Measurements from ENCODE around the gene PCK1.
A peak's percentile ranks its signal among the peaks of the same experiment; 100 is the strongest.

The PCK1 gene

GRCh38 chr20:57571782-57572416 is 11.0 kb downstream of the PCK1 start:
- Mint-ChIP-seq H3K9me3 (no peaks in the 10 kb centered on the region), H3K4me3 (no peak overlapping the region), H3K27me3 (peaks cover 26 to 31% of the 10 kb centered on the region in 2 donors), H3K27ac (no peak overlapping the region), H3K36me3 (no peaks in the 10 kb centered on the region), H3K4me1 (peaks cover 0 to 2% of the 10 kb centered on the region in 2 donors)
- ATAC-seq (replicated peaks) (no peak), DNase-seq (no peak)

GRCh38 chr20:57573242-57573641 is 12.3 kb downstream of the PCK1 start:
- H3K27ac Mint-ChIP-seq = no peak overlapping the region
- DNase-seq = no peak
- no peak for ATAC-seq (replicated peaks)
- H3K9me3 Mint-ChIP-seq = no peaks in the 10 kb centered on the region
- no peaks in the 10 kb centered on the region for H3K36me3 Mint-ChIP-seq
- H3K4me3 Mint-ChIP-seq = no peak overlapping the region
- H3K27me3 Mint-ChIP-seq = peaks cover 19 to 25% of the 10 kb centered on the region in 2 donors
- peaks cover 0 to 2% of the 10 kb centered on the region in 2 donors for H3K4me1 Mint-ChIP-seq

- peaks cover 0 to 2% of the 10 kb centered on the region in 2 donors for H3K4me1 Mint-ChIP-seq
- no peak overlapping the region for H3K4me3 Mint-ChIP-seq
- no peaks in the 10 kb centered on the region for H3K36me3 Mint-ChIP-seq
- ATAC-seq (replicated peaks) (peak in 1 of 2 donors; percentile 52), DNase-seq (no peak)
- no peak overlapping the region for H3K27ac Mint-ChIP-seq
- peaks cover 14 to 22% of the 10 kb centered on the region in 2 donors for H3K27me3 Mint-ChIP-seq
- H3K9me3 Mint-ChIP-seq = no peaks in the 10 kb centered on the region
Measured at GRCh38 chr20:57573894-57574293, 13.0 kb downstream of the PCK1 start.

- Mint-ChIP-seq H3K27me3 (peaks cover 16 to 19% of the 10 kb centered on the region in 2 donors), H3K4me1 (peaks cover 0 to 2% of the 10 kb centered on the region in 2 donors), H3K4me3 (no peak overlapping the region), H3K27ac (no peak overlapping the region), H3K36me3 (no peaks in the 10 kb centered on the region), H3K9me3 (no peaks in the 10 kb centered on the region)
- DNase-seq = no peak
- no peak for ATAC-seq (replicated peaks)
Measured at GRCh38 chr20:57574954-57575353, 14.0 kb downstream of the PCK1 start.

GRCh38 chr20:57576002-57576401 is 15.1 kb downstream of the PCK1 start:
- Mint-ChIP-seq H3K27ac (no peak overlapping the region), H3K4me3 (no peak overlapping the region)

GRCh38 chr20:57576617-57577550 is 16.0 kb downstream of the PCK1 start:
- Mint-ChIP-seq H3K27ac (no peak overlapping the region), H3K4me1 (peaks cover 0 to 2% of the 10 kb centered on the region in 2 donors), H3K27me3 (peaks cover 24 to 36% of the 10 kb centered on the region in 2 donors), H3K36me3 (no peaks in the 10 kb centered on the region), H3K9me3 (no peaks in the 10 kb centered on the region), H3K4me3 (no peak overlapping the region)
- DNase-seq (no peak), ATAC-seq (replicated peaks) (no peak)

More at GRCh38 chr20:57576002-57576401, 15.1 kb downstream of the PCK1 start:
- Mint-ChIP-seq H3K4me1 (peaks cover 0 to 2% of the 10 kb centered on the region in 2 donors), H3K27me3 (peaks cover 24 to 28% of the 10 kb centered on the region in 2 donors), H3K9me3 (no peaks in the 10 kb centered on the region), H3K36me3 (no peaks in the 10 kb centered on the region)
- no peak for ATAC-seq (replicated peaks)
- DNase-seq = no peak

- Mint-ChIP-seq H3K27me3 (peaks cover 29 to 38% of the 10 kb centered on the region in 2 donors), H3K4me3 (no peak overlapping the region), H3K27ac (no peak overlapping the region), H3K4me1 (no peaks in the 10 kb centered on the region), H3K9me3 (no peaks in the 10 kb centered on the region), H3K36me3 (no peaks in the 10 kb centered on the region)
- no peak for ATAC-seq (replicated peaks)
- DNase-seq = no peak
Measured at GRCh38 chr20:57577679-57578475, 17.0 kb downstream of the PCK1 start.

- Mint-ChIP-seq H3K36me3 (no peaks in the 10 kb centered on the region), H3K27ac (no peak overlapping the region), H3K4me3 (no peak overlapping the region), H3K27me3 (peaks cover 36 to 40% of the 10 kb centered on the region in 2 donors), H3K4me1 (no peaks in the 10 kb centered on the region), H3K9me3 (no peaks in the 10 kb centered on the region)
- DNase-seq (no peak), ATAC-seq (replicated peaks) (no peak)
Measured at GRCh38 chr20:57578476-57579165, 17.7 kb downstream of the PCK1 start.

GRCh38 chr20:57579331-57579897 is 18.5 kb downstream of the PCK1 start:
- Mint-ChIP-seq H3K9me3 (no peaks in the 10 kb centered on the region), H3K27ac (no peak overlapping the region), H3K36me3 (no peaks in the 10 kb centered on the region), H3K4me1 (no peaks in the 10 kb centered on the region), H3K27me3 (peaks cover 37 to 47% of the 10 kb centered on the region in 2 donors), H3K4me3 (no peak overlapping the region)
- DNase-seq (no peak), ATAC-seq (replicated peaks) (no peak)

- H3K4me1 Mint-ChIP-seq = no peaks in the 10 kb centered on the region
- no peak overlapping the region for H3K4me3 Mint-ChIP-seq
- DNase-seq (no peak), ATAC-seq (replicated peaks) (no peak)
- H3K9me3 Mint-ChIP-seq = no peaks in the 10 kb centered on the region
- no peaks in the 10 kb centered on the region for H3K36me3 Mint-ChIP-seq
- peaks cover 41 to 53% of the 10 kb centered on the region in 2 donors for H3K27me3 Mint-ChIP-seq
- no peak overlapping the region for H3K27ac Mint-ChIP-seq
Measured at GRCh38 chr20:57579898-57580447, 19.1 kb downstream of the PCK1 start.

- Mint-ChIP-seq H3K9me3 (no peaks in the 10 kb centered on the region), H3K27ac (no peak overlapping the region), H3K4me3 (no peak overlapping the region), H3K4me1 (no peaks in the 10 kb centered on the region), H3K27me3 (peaks cover 46 to 58% of the 10 kb centered on the region in 2 donors), H3K36me3 (no peaks in the 10 kb centered on the region)
- no peak for ATAC-seq (replicated peaks)
- DNase-seq = no peak
Measured at GRCh38 chr20:57580478-57581201, 19.7 kb downstream of the PCK1 start.

GRCh38 chr20:57581202-57582028 is 20.5 kb downstream of the PCK1 start:
- Mint-ChIP-seq H3K27me3 (peaks cover 50 to 63% of the 10 kb centered on the region in 2 donors), H3K4me1 (no peaks in the 10 kb centered on the region), H3K9me3 (no peaks in the 10 kb centered on the region), H3K36me3 (no peaks in the 10 kb centered on the region), H3K4me3 (no peak overlapping the region), H3K27ac (no peak overlapping the region)
- DNase-seq (no peak), ATAC-seq (replicated peaks) (no peak)

Measured in stimulated activated naive B cell treated with anti-CD40 and anti-IgM and Interleukin-4, amounts not matched to agents 10 μg/mL and 1 μg/mL and 100 μg/mL, for 72 hours (primary cell).